ENCODE measurements around the gene RFPL4AL1. TPM values are rescaled to one million over a fixed set of nuclear protein-coding genes. Genes with fewer than 3 reads are reported as not detected.
"Not testable (repeated sequence)": the region's sequence is repeated elsewhere in the genome, so short reads cannot be mapped to it uniquely, and the experiment has no call there.

RFPL4AL1 gene
- total RNA-seq, 1 experiment from 2014 or later = not detected

- intact Hi-C loops (cut with micrococcal nuclease; ENCODE audit: unreplicated experiment) = no loop called here
- CTCF ChIA-PET = no interaction called here
- peaks cover 4% of the 10 kb centered on the region for H3K27me3 ChIP-seq (replicated peaks; ENCODE audit: insufficient read depth, low read depth, low read length, poor library complexity)
These were observed 30.6 kb upstream of the RFPL4AL1 start, which contains the start of gene NLRP9 for GRCh38 chr19:55738302-55738701. TSS of gene NLRP9 (minus strand) at chr19:55738402. CDS start at chr19:55738374, 28 bp downstream.

DNA sequence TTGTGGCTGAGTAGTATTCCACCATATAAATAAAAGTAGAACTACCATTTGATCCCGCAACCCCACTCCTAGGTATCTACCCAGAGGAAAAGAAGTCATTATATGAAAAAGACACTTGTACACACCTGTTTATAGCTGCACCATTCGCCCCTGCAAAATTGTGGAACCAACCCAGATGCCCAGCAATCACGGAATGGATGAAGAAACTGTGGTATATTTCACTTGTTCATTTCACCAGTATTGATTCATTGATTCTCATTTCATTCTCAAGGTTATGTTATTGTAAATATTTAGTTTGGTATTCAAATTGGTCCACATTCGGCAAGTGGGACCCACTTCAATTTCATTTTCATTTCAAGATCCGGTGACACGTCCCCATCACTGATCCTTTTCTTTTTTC lies 18.2 kb upstream of the RFPL4AL1 start:
- intact Hi-C loops (cut with micrococcal nuclease; ENCODE audit: unreplicated experiment) = no loop called here
- ChIA-PET CTCF (interaction anchor here (0.6 kb wide), 1 partner anchor 50 kb away, joined by 5 read pairs; no protein-coding TSS in a partner anchor), POLR2A (ENCODE audit: low non-redundant PET) (no interaction called here)
- no peak for DNase-seq (ENCODE audit: low spot score)
- BruUV-seq (replicated peaks) = no TSS peak
- Histone ChIP-seq H3K27ac (ENCODE audit: low read depth, low read length, poor library complexity, severe bottlenecking) (no peak overlapping the region), H3K27me3 (replicated peaks; ENCODE audit: insufficient read depth, low read depth, low read length, poor library complexity) (peaks cover 32% of the 10 kb centered on the region), H3K36me3 (ENCODE audit: insufficient read depth, low read length, poor library complexity, severe bottlenecking) (no peaks in the 10 kb centered on the region), H3K9me3 (ENCODE audit: low read depth, low read length, poor library complexity, severe bottlenecking) (no peaks in the 10 kb centered on the region), H3K4me1 (ENCODE audit: insufficient read depth, low read length, poor library complexity, severe bottlenecking) (no peaks in the 10 kb centered on the region), H3K4me3 (ENCODE audit: low read depth, low read length, poor library complexity, severe bottlenecking) (no peak overlapping the region)
- TF ChIP-seq CTCF (conservative IDR thresholded peaks at IDR 0.05; ENCODE audit: low read depth, low read length) (no peak), EZH2 (IDR thresholded peaks at IDR 0.05; ENCODE audit: borderline replicate concordance, low read depth, low read length, poor library complexity, severe bottlenecking) (no peak)

More at GRCh38 chr19:55738302-55738701, 30.6 kb upstream of the RFPL4AL1 start, which contains the start of gene NLRP9:
- POLR2A ChIA-PET (ENCODE audit: low non-redundant PET) = no interaction called here
- H3K36me3 ChIP-seq (ENCODE audit: insufficient read depth, low read length, poor library complexity, severe bottlenecking) = no peaks in the 10 kb centered on the region
- H3K4me1 ChIP-seq (ENCODE audit: insufficient read depth, low read length, poor library complexity, severe bottlenecking) = no peaks in the 10 kb centered on the region
- TF ChIP-seq EZH2 (IDR thresholded peaks at IDR 0.05; ENCODE audit: borderline replicate concordance, low read depth, low read length, poor library complexity, severe bottlenecking) = no peak
- no peak for TF ChIP-seq CTCF (conservative IDR thresholded peaks at IDR 0.05; ENCODE audit: low read depth, low read length)
- H3K4me3 ChIP-seq (ENCODE audit: low read depth, low read length, poor library complexity, severe bottlenecking) = no peak within 1 kb of the TSS
- no TSS peak for BruUV-seq (replicated peaks)
- DNase-seq (ENCODE audit: low spot score) = no peak
- no peaks in the 10 kb centered on the region for H3K9me3 ChIP-seq (ENCODE audit: low read depth, low read length, poor library complexity, severe bottlenecking)
- no peak within 1 kb of the TSS for H3K27ac ChIP-seq (ENCODE audit: low read depth, low read length, poor library complexity, severe bottlenecking)

DNA sequence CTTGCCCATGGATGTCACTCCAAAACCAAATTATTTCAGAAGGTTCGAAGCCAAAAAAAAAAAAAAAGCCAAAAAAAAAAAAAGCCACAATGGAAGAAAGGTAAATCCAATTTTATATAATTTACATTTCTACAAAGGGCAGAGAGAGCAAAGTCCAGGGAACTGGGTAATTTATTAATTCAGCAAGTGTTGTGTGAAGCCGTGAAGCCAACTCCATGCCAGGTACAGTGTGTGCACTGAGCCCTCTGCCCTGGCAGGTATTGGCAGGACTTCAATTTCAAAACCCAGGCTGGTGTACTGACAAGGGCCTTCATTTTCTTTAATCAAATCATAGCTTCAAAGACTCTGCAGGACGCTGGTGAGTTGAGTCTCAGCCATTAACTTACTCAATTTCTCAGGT lies 15.5 kb upstream of the RFPL4AL1 start:
- ChIA-PET CTCF (no interaction called here), POLR2A (ENCODE audit: low non-redundant PET) (no interaction called here)
- Histone ChIP-seq H3K4me1 (ENCODE audit: insufficient read depth, low read length, poor library complexity, severe bottlenecking) (no peaks in the 10 kb centered on the region), H3K27ac (ENCODE audit: low read depth, low read length, poor library complexity, severe bottlenecking) (no peak overlapping the region), H3K36me3 (ENCODE audit: insufficient read depth, low read length, poor library complexity, severe bottlenecking) (no peaks in the 10 kb centered on the region), H3K27me3 (replicated peaks; ENCODE audit: insufficient read depth, low read depth, low read length, poor library complexity) (peaks cover 43% of the 10 kb centered on the region), H3K4me3 (ENCODE audit: low read depth, low read length, poor library complexity, severe bottlenecking) (no peak overlapping the region), H3K9me3 (ENCODE audit: low read depth, low read length, poor library complexity, severe bottlenecking) (no peaks in the 10 kb centered on the region)
- no peak for TF ChIP-seq CTCF (conservative IDR thresholded peaks at IDR 0.05; ENCODE audit: low read depth, low read length)
- TF ChIP-seq EZH2 (IDR thresholded peaks at IDR 0.05; ENCODE audit: borderline replicate concordance, low read depth, low read length, poor library complexity, severe bottlenecking) = no peak
- DNase-seq (ENCODE audit: low spot score) = no peak
- no TSS peak for BruUV-seq (replicated peaks)
- intact Hi-C loops (cut with micrococcal nuclease; ENCODE audit: unreplicated experiment) = no loop called here

GRCh38 chr19:55756808-55757207 lies 12.1 kb upstream of the RFPL4AL1 start:
- H3K4me3 ChIP-seq (ENCODE audit: low read depth, low read length, poor library complexity, severe bottlenecking); POLR2A ChIA-PET (ENCODE audit: low non-redundant PET); intact Hi-C loops (cut with micrococcal nuclease; ENCODE audit: unreplicated experiment); H3K4me1 ChIP-seq (ENCODE audit: insufficient read depth, low read length, poor library complexity, severe bottlenecking); H3K27ac ChIP-seq (ENCODE audit: low read depth, low read length, poor library complexity, severe bottlenecking); H3K9me3 ChIP-seq (ENCODE audit: low read depth, low read length, poor library complexity, severe bottlenecking); H3K36me3 ChIP-seq (ENCODE audit: insufficient read depth, low read length, poor library complexity, severe bottlenecking); DNase-seq (ENCODE audit: low spot score); CTCF ChIA-PET; BruUV-seq (replicated peaks): not testable (repeated sequence)
- H3K27me3 ChIP-seq (replicated peaks; ENCODE audit: insufficient read depth, low read depth, low read length, poor library complexity) = peaks cover 32% of the 10 kb centered on the region

DNA sequence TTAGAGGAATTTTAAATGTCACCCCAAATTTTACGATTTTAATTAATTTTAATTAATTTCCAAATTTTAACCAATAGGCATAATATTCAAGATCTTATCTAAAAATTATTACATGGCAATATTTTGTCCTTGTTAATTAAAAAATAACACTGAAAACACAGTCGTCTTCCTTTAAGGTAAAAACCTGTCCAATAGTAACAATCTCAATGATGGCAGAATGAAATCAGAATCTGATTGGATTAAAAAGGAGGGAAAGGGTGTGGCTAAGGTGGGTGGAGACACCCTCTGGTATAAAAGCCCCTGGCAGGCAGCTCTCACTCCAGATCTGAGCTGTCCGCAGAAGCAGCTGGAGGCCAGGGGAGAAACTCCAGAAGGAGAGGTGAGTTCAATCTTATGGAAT lies 10.1 kb upstream of the RFPL4AL1 start, which contains the start of gene RFPL4A:
TSS of gene RFPL4A (plus strand) at position 301 of the 400 bp plus-strand sequence. CDS start 2,704 bp downstream, outside the sequence.
- intact Hi-C loops (cut with micrococcal nuclease; ENCODE audit: unreplicated experiment); H3K4me1 ChIP-seq (ENCODE audit: insufficient read depth, low read length, poor library complexity, severe bottlenecking); BruUV-seq (replicated peaks); H3K9me3 ChIP-seq (ENCODE audit: low read depth, low read length, poor library complexity, severe bottlenecking); H3K4me3 ChIP-seq (ENCODE audit: low read depth, low read length, poor library complexity, severe bottlenecking); H3K27ac ChIP-seq (ENCODE audit: low read depth, low read length, poor library complexity, severe bottlenecking); DNase-seq (ENCODE audit: low spot score); CTCF ChIA-PET; POLR2A ChIA-PET (ENCODE audit: low non-redundant PET); H3K36me3 ChIP-seq (ENCODE audit: insufficient read depth, low read length, poor library complexity, severe bottlenecking): not testable (repeated sequence)
- peaks cover 31% of the 10 kb centered on the region for H3K27me3 ChIP-seq (replicated peaks; ENCODE audit: insufficient read depth, low read depth, low read length, poor library complexity)
